Fibroblast of lung (primary cell): Measurements from ENCODE around the gene CYP4F12. TPM values are rescaled to one million over a fixed set of nuclear protein-coding genes. Genes with fewer than 3 reads are reported as not detected.

Experiments used
- DNase-seq, 2 donors: peaks; one replicate each; pipeline versions ENCODE4 v3.0.0 to v3.0.0-alpha.2; 2010; ENCODE audit warnings: low read depth in 2 of 2
- H2AFZ ChIP-seq: 2 replicates; pipeline ENCODE4 v1.5.1; 2012; ENCODE audit warnings: low read length, control low read depth, inconsistent platforms
- H3K27ac ChIP-seq: 2 replicates; pipeline ENCODE4 v1.5.1; 2011; ENCODE audit warnings: low read length, control low read depth; ENCODE audit not compliant: insufficient read depth
- H3K27me3 ChIP-seq: 2 replicates; pipeline ENCODE4 v1.5.1; 2011; ENCODE audit warnings: mild to moderate bottlenecking, low read length; ENCODE audit not compliant: control insufficient read depth, insufficient read depth
- H3K36me3 ChIP-seq: 2 replicates; pipeline ENCODE4 v1.5.1; 2011; ENCODE audit warnings: low read length; ENCODE audit not compliant: control insufficient read depth, insufficient read depth
- H3K4me1 ChIP-seq: 2 replicates; pipeline ENCODE4 v1.5.1; 2011; ENCODE audit warnings: low read length; ENCODE audit not compliant: control insufficient read depth, insufficient read depth; ENCODE audit errors: extremely low read depth
- H3K4me2 ChIP-seq: 2 replicates; pipeline ENCODE4 v1.5.1; 2011; ENCODE audit warnings: low read length, control low read depth; ENCODE audit not compliant: insufficient read depth; ENCODE audit errors: extremely low read depth
- H3K4me3 ChIP-seq, 4 experiments: fragments of 200-600 bp in 1 of 4; sonication (generic) in 1 of 4; replicated peaks in 1 of 4; 2 replicates each; pipeline ENCODE4 v1.5.1; 2011 to 2016; ENCODE audit warnings: low read length in 4 of 4, low read depth in 3 of 4, mild to moderate bottlenecking in 3 of 4, control low read depth in 2 of 4, inconsistent platforms in 1 of 4, mixed read lengths in 1 of 4; ENCODE audit not compliant: insufficient read depth in 1 of 4; ENCODE audit errors: control extremely low read depth in 1 of 4
- H3K79me2 ChIP-seq: 2 replicates; pipeline ENCODE4 v1.5.1; 2012; ENCODE audit warnings: mild to moderate bottlenecking, low read length, inconsistent platforms; ENCODE audit not compliant: control insufficient read depth, insufficient read depth
- H3K9ac ChIP-seq: 2 replicates; pipeline ENCODE4 v1.5.1; 2011; ENCODE audit warnings: mild to moderate bottlenecking, low read length, control low read depth; ENCODE audit not compliant: insufficient read depth
- H3K9me3 ChIP-seq: 2 replicates; pipeline ENCODE4 v1.5.1; 2012; ENCODE audit warnings: low read depth, low read length; ENCODE audit not compliant: control insufficient read depth, insufficient read depth
- H4K20me1 ChIP-seq: 2 replicates; pipeline ENCODE4 v1.5.1; 2011; ENCODE audit warnings: low read length; ENCODE audit not compliant: control insufficient read depth, insufficient read depth; ENCODE audit errors: extremely low read depth
- EZH2 ChIP-seq: IDR thresholded peaks from 2 replicates; pipeline ENCODE4 v1.5.1; 2012; ENCODE audit warnings: low read length, control low read depth, mild to moderate bottlenecking; ENCODE audit errors: missing control alignments
- polyA plus RNA-seq, 2 donors: library from polyadenylated mRNA; depleted of rRNA in 1 of 2; stranded (reverse) in 1 of 2; unstranded in 1 of 2; fragments of >200 nt; gene quantifications; 2 replicates each; pipeline ENCODE4 v1.2.1, GENCODE V29; 2011 to 2012; ENCODE audit warnings: missing spikeins in 1 of 2
- total RNA-seq: library from RNA; depleted of rRNA; stranded (reverse); fragments of >200 nt; gene quantifications from 2 replicates; pipeline ENCODE4 v1.2.1, GENCODE V29; 2014
- TF ChIP-seq, protein P1 (sequence below), 2 donors: IDR thresholded peaks in 1 of 2; conservative IDR thresholded peaks in 1 of 2; 1 replicate in 1 of 2; 2 replicates in 1 of 2; pipeline ENCODE4 v1.5.1; 2011 to 2012; ENCODE audit warnings: low read length in 2 of 2, control low read depth in 1 of 2, inconsistent platforms in 1 of 2, low read depth in 1 of 2, mild to moderate bottlenecking in 1 of 2

Gene CYP4F12
- total and polyA plus RNA-seq, 2 donors (not counting 1 experiment from before 2014, with no cell fraction given): not detected

DNA sequence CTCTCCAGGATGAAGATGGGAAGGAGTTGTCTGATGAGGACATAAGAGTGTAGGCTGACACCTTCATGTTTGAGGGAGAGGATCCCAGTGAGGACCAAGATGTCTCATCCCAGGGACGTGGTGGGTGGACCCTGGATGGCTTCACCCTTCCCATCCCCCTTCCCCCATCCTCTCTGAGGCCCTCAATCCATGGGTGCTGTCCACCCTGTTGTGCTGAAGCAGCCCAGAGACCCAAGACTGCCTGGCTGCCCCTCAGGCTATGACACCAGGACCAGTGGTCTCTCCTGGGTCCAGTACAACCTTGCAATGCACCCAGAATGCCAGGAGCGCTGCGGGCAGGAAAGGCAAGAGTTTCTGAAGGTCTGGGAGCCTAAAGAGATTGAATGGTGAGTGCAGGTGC lies 3.4 kb upstream of the CYP4F12 start:
- no peaks in the 10 kb centered on the region for H4K20me1 ChIP-seq
- H3K4me2 ChIP-seq: no peak overlapping the region
- H3K27ac ChIP-seq: no peak overlapping the region
- no peaks in the 10 kb centered on the region for H3K79me2 ChIP-seq
- H3K9me3 ChIP-seq: no peaks in the 10 kb centered on the region
- no peak overlapping the region for H3K4me3 ChIP-seq
- H2AFZ ChIP-seq: no peak overlapping the region
- TF ChIP-seq EZH2: no peak
- TF ChIP-seq, protein P1, sequence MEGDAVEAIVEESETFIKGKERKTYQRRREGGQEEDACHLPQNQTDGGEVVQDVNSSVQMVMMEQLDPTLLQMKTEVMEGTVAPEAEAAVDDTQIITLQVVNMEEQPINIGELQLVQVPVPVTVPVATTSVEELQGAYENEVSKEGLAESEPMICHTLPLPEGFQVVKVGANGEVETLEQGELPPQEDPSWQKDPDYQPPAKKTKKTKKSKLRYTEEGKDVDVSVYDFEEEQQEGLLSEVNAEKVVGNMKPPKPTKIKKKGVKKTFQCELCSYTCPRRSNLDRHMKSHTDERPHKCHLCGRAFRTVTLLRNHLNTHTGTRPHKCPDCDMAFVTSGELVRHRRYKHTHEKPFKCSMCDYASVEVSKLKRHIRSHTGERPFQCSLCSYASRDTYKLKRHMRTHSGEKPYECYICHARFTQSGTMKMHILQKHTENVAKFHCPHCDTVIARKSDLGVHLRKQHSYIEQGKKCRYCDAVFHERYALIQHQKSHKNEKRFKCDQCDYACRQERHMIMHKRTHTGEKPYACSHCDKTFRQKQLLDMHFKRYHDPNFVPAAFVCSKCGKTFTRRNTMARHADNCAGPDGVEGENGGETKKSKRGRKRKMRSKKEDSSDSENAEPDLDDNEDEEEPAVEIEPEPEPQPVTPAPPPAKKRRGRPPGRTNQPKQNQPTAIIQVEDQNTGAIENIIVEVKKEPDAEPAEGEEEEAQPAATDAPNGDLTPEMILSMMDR (conservative IDR thresholded peaks at IDR 0.05 in 1 of 2, IDR thresholded peaks at IDR 0.05 in 1 of 2; ENCODE audit: low read depth in 1 of 2, low read length in 2 of 2): no peak
- no peak overlapping the region for H3K9ac ChIP-seq
- no peaks in the 10 kb centered on the region for H3K36me3 ChIP-seq
- no peaks in the 10 kb centered on the region for H3K27me3 ChIP-seq
- H3K4me1 ChIP-seq: no peaks in the 10 kb centered on the region
- DNase-seq: no peak

DNA sequence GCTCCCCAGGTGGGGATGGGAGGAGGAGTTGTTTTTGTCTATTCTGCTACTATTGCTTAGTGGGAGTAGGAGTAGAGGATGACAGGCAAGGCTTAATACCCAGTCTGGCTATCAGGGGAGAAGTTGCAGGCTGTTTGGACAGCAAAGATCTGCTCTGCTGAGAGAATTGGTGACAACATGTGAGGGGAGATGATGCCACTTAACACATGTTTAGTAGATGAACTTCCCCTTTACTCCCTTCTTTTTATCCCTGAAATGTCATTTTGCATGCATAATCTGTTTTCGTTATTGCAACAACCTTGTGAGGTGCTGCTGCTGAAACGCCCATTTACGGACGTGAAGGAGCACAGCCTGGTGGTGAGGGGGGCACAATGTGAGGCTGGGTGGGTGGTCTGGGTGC lies 3.0 kb upstream of the CYP4F12 start:
- no peak overlapping the region for H3K27ac ChIP-seq
- H3K4me3 ChIP-seq: no peak overlapping the region
- no peaks in the 10 kb centered on the region for H3K27me3 ChIP-seq
- H3K4me1 ChIP-seq: no peaks in the 10 kb centered on the region
- no peaks in the 10 kb centered on the region for H4K20me1 ChIP-seq
- DNase-seq: no peak
- no peak overlapping the region for H2AFZ ChIP-seq
- no peak overlapping the region for H3K9ac ChIP-seq
- no peaks in the 10 kb centered on the region for H3K9me3 ChIP-seq
- no peaks in the 10 kb centered on the region for H3K36me3 ChIP-seq
- no peak overlapping the region for H3K4me2 ChIP-seq
- no peaks in the 10 kb centered on the region for H3K79me2 ChIP-seq
- TF ChIP-seq, protein P1 (conservative IDR thresholded peaks at IDR 0.05 in 1 of 2, IDR thresholded peaks at IDR 0.05 in 1 of 2; ENCODE audit: low read depth in 1 of 2, low read length in 2 of 2): no peak
- no peak for TF ChIP-seq EZH2

DNA sequence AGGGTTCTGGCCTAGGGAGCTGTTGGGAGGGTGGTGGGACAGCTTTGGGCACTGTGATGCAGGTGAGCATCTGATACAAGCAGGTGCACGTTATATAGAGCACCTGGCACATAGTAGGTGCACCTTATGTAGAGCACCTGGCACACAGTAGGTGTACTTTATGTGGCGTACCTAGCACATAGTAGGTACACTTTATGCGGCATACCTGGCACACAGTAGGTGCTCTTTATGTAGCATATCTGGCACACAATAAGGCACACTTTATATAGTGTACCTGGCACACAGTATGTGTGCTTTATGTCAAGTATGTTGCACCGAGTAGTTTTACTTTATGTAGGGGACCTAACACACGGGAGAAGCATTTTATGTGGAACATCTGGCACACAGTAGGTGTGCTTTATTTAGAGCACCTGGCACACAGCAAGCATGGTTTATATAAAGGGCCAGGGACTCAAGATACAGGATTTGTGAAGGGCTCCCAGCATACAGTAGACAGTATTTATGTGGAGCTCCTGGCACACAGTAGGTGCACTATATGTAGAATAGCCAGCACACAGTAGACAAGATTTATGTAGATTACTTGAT lies 1.6 kb upstream of the CYP4F12 start:
- TF ChIP-seq, protein P1 (conservative IDR thresholded peaks at IDR 0.05 in 1 of 2, IDR thresholded peaks at IDR 0.05 in 1 of 2; ENCODE audit: low read depth in 1 of 2, low read length in 2 of 2): no peak
- TF ChIP-seq EZH2: no peak
- Histone ChIP-seq H3K79me2 (no peaks in the 10 kb centered on the region), H3K4me2 (no peak overlapping the region), H2AFZ (no peak overlapping the region), H3K36me3 (no peaks in the 10 kb centered on the region), H3K9ac (no peak overlapping the region), H3K27me3 (no peaks in the 10 kb centered on the region), H3K4me3 (no peak overlapping the region), H3K4me1 (no peaks in the 10 kb centered on the region), H3K9me3 (no peaks in the 10 kb centered on the region), H3K27ac (no peak overlapping the region), H4K20me1 (no peaks in the 10 kb centered on the region)
- no peak for DNase-seq
